DOHH2 (cell line): ENCODE measurements around the gene LSM14A.

ENCODE experiments used
- H3F3A ChIP-seq: fragments of 200-600 bp; sonication (generic), shearing (Covaris generic); 2 replicates; pipeline ENCODE4 v1.6.0; 2016; ENCODE audit warnings: antibody characterized with exemption, mild to moderate bottlenecking; ENCODE audit not compliant: control insufficient read depth, insufficient read depth
- H3K27ac ChIP-seq: fragments of 200-600 bp; sonication (generic); 2 replicates; pipeline ENCODE4 v1.5.1; 2014; ENCODE audit warnings: low read depth, mild to moderate bottlenecking, low read length, moderate library complexity
- H3K27me3 ChIP-seq: fragments of 200-600 bp; sonication (generic); 2 replicates; pipeline ENCODE4 v1.6.1; 2014; ENCODE audit warnings: mild to moderate bottlenecking, low read length, mixed read lengths; ENCODE audit not compliant: control insufficient read depth
- H3K36me3 ChIP-seq: fragments of 200-600 bp; sonication (generic); 2 replicates; pipeline ENCODE4 v1.6.1; 2014; ENCODE audit warnings: mild to moderate bottlenecking, low read length, moderate library complexity, mixed read lengths; ENCODE audit not compliant: control insufficient read depth
- H3K4me1 ChIP-seq: fragments of 200-600 bp; sonication (generic); 2 replicates; pipeline ENCODE4 v1.6.1; 2014; ENCODE audit warnings: mild to moderate bottlenecking, low read length, mixed read lengths; ENCODE audit not compliant: control insufficient read depth
- H3K4me2 ChIP-seq: fragments of 200-600 bp; sonication (generic); 2 replicates; pipeline ENCODE4 v1.6.0; 2014; ENCODE audit warnings: mild to moderate bottlenecking, low read length, moderate library complexity
- H3K4me3 ChIP-seq: fragments of 200-600 bp; sonication (generic); 2 replicates; pipeline ENCODE4 v1.5.1; 2014; ENCODE audit warnings: mild to moderate bottlenecking, low read length, mixed read lengths
- H3K79me2 ChIP-seq: fragments of 200-600 bp; sonication (generic); 2 replicates; pipeline ENCODE4 v1.6.1; 2014; ENCODE audit warnings: mild to moderate bottlenecking, low read length, mixed read lengths; ENCODE audit not compliant: control insufficient read depth
- H3K9me2 ChIP-seq: fragments of 200-600 bp; sonication (generic); replicated peaks from 2 replicates; pipeline ENCODE4 v1.6.1; 2014; ENCODE audit warnings: mild to moderate bottlenecking, low read length, mixed read lengths; ENCODE audit not compliant: control insufficient read depth
- H3K9me3 ChIP-seq: fragments of 200-600 bp; sonication (generic); 2 replicates; pipeline ENCODE4 v1.6.1; 2014; ENCODE audit warnings: antibody characterized with exemption, low read length, mixed read lengths; ENCODE audit not compliant: control insufficient read depth, insufficient read depth
- H4K20me1 ChIP-seq: fragments of 200-600 bp; sonication (generic); 2 replicates; pipeline ENCODE4 v1.6.0; 2014; ENCODE audit warnings: low read depth, mild to moderate bottlenecking, antibody characterized with exemption, low read length, moderate library complexity; ENCODE audit not compliant: control insufficient read depth, insufficient read depth
- CTCF ChIP-seq: fragments of 200-600 bp; sonication (generic); IDR thresholded peaks from one replicate; pipeline ENCODE4 v1.5.1; 2014; ENCODE audit warnings: antibody characterized with exemption, mild to moderate bottlenecking, low read depth, low read length; ENCODE audit not compliant: poor library complexity, severe bottlenecking
- EZH2phosphoT487 ChIP-seq: fragments of 200-600 bp; sonication (generic); IDR thresholded peaks from 2 replicates; pipeline ENCODE4 v1.6.1; 2017; ENCODE audit warnings: borderline replicate concordance, mild to moderate bottlenecking, antibody characterized with exemption, low read length, moderate library complexity, mixed read lengths

The LSM14A gene

GRCh38 chr19:34171877-34172660 lies at the start of gene LSM14A:
TSS of gene LSM14A (plus strand) at chr19:34172504. CDS start at chr19:34172643, 139 bp downstream.
- no peaks in the 10 kb centered on the region for H3K9me3 ChIP-seq
- H3K9me2 ChIP-seq, result no peaks in the 10 kb centered on the region
- H3K27ac ChIP-seq, result peak within 1 kb of the TSS; percentile 93
- peaks cover 20% of the 10 kb centered on the region for H4K20me1 ChIP-seq
- H3K4me3 ChIP-seq, result peak within 1 kb of the TSS; percentile 77
- peak within 1 kb of the TSS; percentile 96 for H3K4me2 ChIP-seq
- peaks cover 45% of the 10 kb centered on the region for H3K36me3 ChIP-seq
- H3K79me2 ChIP-seq, result peaks cover 57% of the 10 kb centered on the region
- H3F3A ChIP-seq, result peaks cover 9% of the 10 kb centered on the region
- TF ChIP-seq EZH2phosphoT487, result no peak
- no peaks in the 10 kb centered on the region for H3K27me3 ChIP-seq
- peaks cover 53% of the 10 kb centered on the region for H3K4me1 ChIP-seq

- Histone ChIP-seq H3K27me3 (0 out of 2 replicates have a peak, but pooled peaks cover 3% of the 10 kb centered on the region), H3K27ac (no peak overlapping the region), H3K36me3 (no peaks in the 10 kb centered on the region), H3K79me2 (no peaks in the 10 kb centered on the region), H3K4me1 (no peaks in the 10 kb centered on the region; the same call in 1 of the 2 replicates), H3K4me2 (no peak overlapping the region), H3K9me2 (no peaks in the 10 kb centered on the region), H3F3A (no peaks in the 10 kb centered on the region), H3K9me3 (no peaks in the 10 kb centered on the region), H3K4me3 (no peak overlapping the region), H4K20me1 (no peaks in the 10 kb centered on the region)
- TF ChIP-seq EZH2phosphoT487, result no peak
- TF ChIP-seq CTCF, result no peak
Measured at GRCh38 chr19:34124828-34125227, 47.5 kb upstream of the LSM14A start.

GRCh38 chr19:34126966-34127365 lies 45.3 kb upstream of the LSM14A start:
- Histone ChIP-seq H4K20me1 (no peaks in the 10 kb centered on the region), H3K9me2 (no peaks in the 10 kb centered on the region), H3K36me3 (no peaks in the 10 kb centered on the region), H3K79me2 (no peaks in the 10 kb centered on the region), H3K27ac (no peak overlapping the region), H3K27me3 (0 out of 2 replicates have a peak, but pooled peaks cover 6% of the 10 kb centered on the region), H3K4me1 (no peaks in the 10 kb centered on the region; the same call in 1 of the 2 replicates), H3K4me3 (no peak overlapping the region), H3F3A (no peaks in the 10 kb centered on the region), H3K9me3 (no peaks in the 10 kb centered on the region), H3K4me2 (no peak overlapping the region)
- no peak for TF ChIP-seq CTCF

GRCh38 chr19:34127684-34128189 lies 44.6 kb upstream of the LSM14A start:
- Histone ChIP-seq H3K36me3 (no peaks in the 10 kb centered on the region), H3K27me3 (0 out of 2 replicates have a peak, but pooled peaks cover 6% of the 10 kb centered on the region), H3K9me3 (no peaks in the 10 kb centered on the region), H3K79me2 (no peaks in the 10 kb centered on the region), H4K20me1 (no peaks in the 10 kb centered on the region), H3K4me1 (no peaks in the 10 kb centered on the region; the same call in 1 of the 2 replicates), H3K9me2 (no peaks in the 10 kb centered on the region), H3K4me2 (no peak overlapping the region), H3K4me3 (no peak overlapping the region), H3F3A (no peaks in the 10 kb centered on the region), H3K27ac (no peak overlapping the region)
- TF ChIP-seq EZH2phosphoT487, result no peak
- TF ChIP-seq CTCF, result no peak
